GM12878 (cell line): ENCODE measurements around the gene LTBP2. TPM values are rescaled to one million over a fixed set of nuclear protein-coding genes. Genes with fewer than 3 reads are reported as not detected.

ENCODE experiments used
- ATAC-seq: fragments of 200-7000 bp; cut with Tn5 transposase; 3 replicates; pipeline ENCODE4 v1.9.1; 2020; ENCODE audit warnings: mild to moderate bottlenecking, moderate library complexity
- BruUV-seq: library from RNA; stranded (reverse); fragments of 400-500 nt; replicated peaks from 2 replicates; lab custom pipeline; 2021; lab: Mats Ljungman, UMichigan
- CTCF ChIA-PET: fragments of 300-600 bp; sonication (Branson Sonifier 250); formaldehyde crosslinking; extraction: SDS; loops from one replicate; lab custom pipeline; 2021; ENCODE audit warnings: inconsistent platforms; lab: Yijun Ruan, JAX
- POLR2A ChIA-PET: fragments of 350-600 bp; formaldehyde crosslinking; extraction: SDS; loops from one replicate; lab custom pipeline; 2021; ENCODE audit warnings: inconsistent platforms; lab: Charles Lee
- RAD21 ChIA-PET: fragments of 300-600 bp; sonication (Branson Sonifier 250); formaldehyde crosslinking; loops from one replicate; lab custom pipeline; 2023; ENCODE audit warnings: antibody characterized with exemption; ENCODE audit not compliant: unreplicated experiment; lab: Charles Lee
- SMC1A ChIA-PET: fragments of 300-600 bp; sonication (Branson Sonifier 250); formaldehyde crosslinking; loops from one replicate; lab custom pipeline; 2023; ENCODE audit not compliant: unreplicated experiment, uncharacterized antibody; lab: Charles Lee
- DNase-seq: peaks from one replicate; pipeline ENCODE4 v3.0.0-alpha.2; 2011; ENCODE audit warnings: low read depth, low spot score
- FAIRE-seq: peaks from 3 replicates; lab custom pipeline; 2011; peaks lifted over from hg19 to GRCh38; lab: Jason Lieb, UNC
- H2AFZ ChIP-seq: 2 replicates; pipeline ENCODE4 v1.6.0; 2011; ENCODE audit warnings: low read depth, low read length, control low read depth; ENCODE audit not compliant: control insufficient read depth
- H3K27ac ChIP-seq: 2 replicates; pipeline ENCODE4 v1.5.1; 2011; ENCODE audit warnings: control low read depth; ENCODE audit not compliant: control insufficient read depth, insufficient read depth
- H3K27me3 ChIP-seq, 2 experiments: replicated peaks in 1 of 2; 2 replicates each; pipeline versions ENCODE4 v1.6.0 to v1.6.1; 2011; ENCODE audit warnings: low read length in 1 of 2; ENCODE audit not compliant: control insufficient read depth in 2 of 2, insufficient read depth in 2 of 2
- H3K36me3 ChIP-seq, 2 experiments: 2 replicates each; pipeline ENCODE4 v1.5.1; 2011; ENCODE audit warnings: low read length in 1 of 2; ENCODE audit not compliant: control insufficient read depth in 2 of 2, insufficient read depth in 2 of 2
- H3K4me1 ChIP-seq: 2 replicates; pipeline ENCODE4 v1.6.1; 2011; ENCODE audit warnings: mild to moderate bottlenecking, low read length, moderate library complexity, mixed read lengths; ENCODE audit not compliant: control insufficient read depth, insufficient read depth
- H3K4me2 ChIP-seq: 2 replicates; pipeline ENCODE4 v1.6.0; 2011; ENCODE audit warnings: control low read depth; ENCODE audit not compliant: control insufficient read depth, insufficient read depth
- H3K4me3 ChIP-seq: fragments of 200-600 bp; sonication (generic); 2 replicates; pipeline ENCODE4 v1.5.1; 2016
- H3K79me2 ChIP-seq: 2 replicates; pipeline ENCODE4 v1.6.0; 2011; ENCODE audit warnings: low read length; ENCODE audit not compliant: control insufficient read depth, insufficient read depth
- H3K9ac ChIP-seq: 2 replicates; pipeline ENCODE4 v1.8.0; 2011; ENCODE audit warnings: low read length, control low read depth, mixed read lengths; ENCODE audit not compliant: control insufficient read depth, insufficient read depth
- H3K9me3 ChIP-seq: replicated peaks from 3 replicates; pipeline ENCODE4 v1.5.1; 2011; ENCODE audit warnings: mild to moderate bottlenecking, low read length; ENCODE audit not compliant: control insufficient read depth, insufficient read depth
- H4K20me1 ChIP-seq: 2 replicates; pipeline ENCODE4 v1.6.0; 2011; ENCODE audit not compliant: control insufficient read depth, insufficient read depth
- KAT2A ChIP-seq: conservative IDR thresholded peaks from 2 replicates; pipeline ENCODE4 v1.6.1; 2011; ENCODE audit warnings: low read depth, low read length; ENCODE audit not compliant: control insufficient read depth
- MEF2B ChIP-seq: fragments of 450-650 bp; IDR thresholded peaks from 2 replicates; pipeline ENCODE4 v1.6.1; 2018; ENCODE audit warnings: mild to moderate bottlenecking, moderate library complexity; ENCODE audit not compliant: partially characterized antibody, poor library complexity, severe bottlenecking
- NFYA ChIP-seq: IDR thresholded peaks from 2 replicates; pipeline ENCODE4 v1.6.1; 2011; ENCODE audit warnings: low read depth, mild to moderate bottlenecking, low read length, improper control_type of control experiment, borderline replicate concordance
- TAF1 ChIP-seq: IDR thresholded peaks from 2 replicates; pipeline ENCODE4 v1.6.1; 2011; ENCODE audit warnings: mild to moderate bottlenecking, low read depth, low read length, borderline replicate concordance
- TCF7 ChIP-seq: IDR thresholded peaks from 2 replicates; pipeline ENCODE4 v1.6.1; 2014; ENCODE audit warnings: antibody characterized with exemption, borderline replicate concordance
- YBX1 ChIP-seq: fragments of 450-650 bp; IDR thresholded peaks from 2 replicates; pipeline ENCODE4 v1.6.1; 2016; ENCODE audit warnings: antibody characterized with exemption
- ZNF384 ChIP-seq: IDR thresholded peaks from 2 replicates; pipeline ENCODE4 v1.6.1; 2012; ENCODE audit warnings: low read depth, mild to moderate bottlenecking, low read length, improper control_type of control experiment, borderline replicate concordance
- ZNF592 ChIP-seq: fragments of 450-650 bp; IDR thresholded peaks from 2 replicates; pipeline ENCODE4 v1.6.1; 2017; ENCODE audit warnings: mild to moderate bottlenecking, moderate library complexity
- WGBS: methylation state at CpG from one replicate; pipeline ENCODE4 v1.1.6; 2016; ENCODE audit warnings: low lambda C conversion rate; ENCODE audit not compliant: insufficient replicate concordance, insufficient coverage; ENCODE audit errors: missing lambda C conversion rate; 5-methylcytosine and 5-hydroxymethylcytosine counted together
- in situ Hi-C: fragments of 300-500 bp; cut with MboI; formaldehyde crosslinking; loops from 9 replicates; pipeline ENCODE4 v1.14.3; 2018; ENCODE audit warnings: mixed read lengths
- intact Hi-C: fragments of 100-400 bp; cut with micrococcal nuclease; formaldehyde crosslinking; loops from one replicate; pipeline ENCODE4 v1.14.2; 2022; ENCODE audit not compliant: unreplicated experiment
- polyA plus RNA-seq, 11 experiments: library from polyadenylated mRNA; depleted of rRNA in 4 of 11; unstranded in 6 of 11; stranded (reverse) in 5 of 11; fragments of >200 nt; fragmentation: Nextera tagmentation in 4 of 11; fragmentation: Illumina TruSeq in 1 of 11; extraction: Ambion mirVana in 4 of 11; extraction: Trizol in 1 of 11; gene quantifications; 1 replicate in 1 of 11; 2 replicates in 10 of 11; pipeline versions ENCODE4 v1.2.1 to v1.2.3, GENCODE V29; 2011 to 2016; ENCODE audit warnings: inconsistent platforms in 2 of 11, missing spikeins in 2 of 11, low read depth in 1 of 11
- total RNA-seq, 4 experiments: library from RNA; depleted of rRNA in 3 of 4; stranded (reverse); fragments of >200 nt in 3 of 4; fragmentation: Illumina TruSeq in 1 of 4; extraction: Trizol in 1 of 4; gene quantifications; 2 replicates each; pipeline versions ENCODE4 v1.2.1 to v1.2.3, GENCODE V29; 2013 to 2021

The LTBP2 gene
- total and polyA plus RNA-seq, 10 of the 15 experiments (the other 5 are each of a cell fraction or from before 2014, with no cell fraction given): 0.03 to 0.23 (median 0.06) TPM; not detected in 1

DNA sequence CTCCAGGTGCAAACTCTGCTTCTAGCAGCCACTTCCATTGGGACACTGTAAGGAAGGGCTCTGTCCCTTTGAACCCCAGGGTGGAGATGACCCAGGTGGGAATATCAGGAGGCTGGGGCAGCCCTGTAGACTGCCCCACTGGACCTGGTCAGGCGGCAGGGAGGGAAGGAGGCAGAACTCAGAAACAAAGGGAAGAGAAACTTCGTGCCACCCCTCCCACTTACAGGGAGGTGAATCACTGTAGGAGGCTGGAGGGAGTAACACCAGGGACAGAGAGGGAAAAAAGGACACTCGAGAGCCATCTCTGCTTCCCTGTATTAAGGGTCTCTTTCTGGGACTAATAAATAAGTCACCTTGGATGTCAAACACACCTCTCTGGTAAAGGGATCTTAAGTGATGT, 81.0 kb downstream of the LTBP2 start (continued):
- no peak for TF ChIP-seq ZNF592
- TF ChIP-seq ZNF384: no peak

DNA sequence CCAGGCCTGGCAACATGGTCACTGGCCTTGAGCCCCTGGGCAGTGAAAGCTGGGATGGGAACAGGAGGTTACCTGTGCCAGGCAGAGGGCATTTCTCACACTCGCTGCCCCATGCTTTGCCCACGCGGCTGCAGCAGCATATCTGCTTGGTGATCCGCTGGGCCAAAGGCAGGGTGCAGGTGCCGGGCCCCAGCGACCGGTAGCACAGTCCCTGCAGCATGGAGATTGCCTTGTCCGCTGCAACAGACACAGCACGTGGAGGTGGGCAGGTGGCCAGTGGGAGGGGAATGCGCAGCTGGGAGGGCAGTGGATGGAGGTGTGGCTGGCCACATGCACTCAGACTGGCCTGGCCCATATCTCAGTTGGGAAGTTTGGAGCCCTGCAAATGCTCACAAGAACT, 83.2 kb downstream of the LTBP2 start:
- 65% methylated on average over 10 of the region's 10 CpGs for WGBS
- ChIA-PET SMC1A (no interaction called here), CTCF (no interaction called here), POLR2A (no interaction called here)
- intact Hi-C loops: no loop called here
- FAIRE-seq: no peak
- in situ Hi-C loops: no loop called here
- no peaks in the 10 kb centered on the region for H4K20me1 ChIP-seq
- H3K27ac ChIP-seq: no peak overlapping the region
- H2AFZ ChIP-seq: no peak overlapping the region
- no peak overlapping the region for H3K4me3 ChIP-seq
- TF ChIP-seq YBX1 (no peak), NFYA (no peak), TCF7 (no peak), KAT2A (no peak), MEF2B (no peak), TAF1 (no peak)
- TF ChIP-seq, all 136 proteins: peak for 0
- Histone ChIP-seq H3K79me2 (no peaks in the 10 kb centered on the region), H3K9ac (no peak overlapping the region), H3K9me3 (no peaks in the 10 kb centered on the region), H3K27me3 (no peaks in the 10 kb centered on the region; a peak in 1 of 4 replicates), H3K4me1 (peaks cover 5% of the 10 kb centered on the region), H3K36me3 (no peaks in the 10 kb centered on the region), H3K4me2 (no peak overlapping the region)
- no TSS peak for BruUV-seq
- DNase-seq (no peak), ATAC-seq (no peak)
- RAD21 ChIA-PET: no interaction called here
